Osteoblast (primary cell): ENCODE measurements around the gene DR1. TPM values are rescaled to one million over a fixed set of nuclear protein-coding genes. Genes with fewer than 3 reads are reported as not detected.
A peak's percentile ranks its signal among the peaks of the same experiment; 100 is the strongest.

Source experiments
- DNase-seq: peaks from one replicate; pipeline ENCODE4 v3.0.0; 2011; ENCODE audit warnings: low spot score, mixed read lengths; ENCODE audit not compliant: insufficient read length; ENCODE audit errors: missing footprints
- H2AFZ ChIP-seq: 2 replicates; pipeline ENCODE4 v1.6.0; 2011; ENCODE audit warnings: mild to moderate bottlenecking, low read length
- H3K27ac ChIP-seq: 2 replicates; pipeline ENCODE4 v1.5.1; 2011; ENCODE audit warnings: mild to moderate bottlenecking, low read depth, low read length, moderate library complexity
- H3K27me3 ChIP-seq: 2 replicates; pipeline ENCODE4 v1.6.0; 2012; ENCODE audit warnings: mild to moderate bottlenecking, control low read depth, inconsistent platforms, low read length, moderate library complexity; ENCODE audit not compliant: insufficient read depth
- H3K36me3 ChIP-seq: 2 replicates; pipeline ENCODE4 v1.5.1; 2011; ENCODE audit warnings: mild to moderate bottlenecking, low read length, control low read depth, moderate library complexity; ENCODE audit not compliant: insufficient read depth
- H3K4me1 ChIP-seq: 2 replicates; pipeline ENCODE4 v1.5.1; 2011; ENCODE audit warnings: mild to moderate bottlenecking, low read length, control low read depth, moderate library complexity; ENCODE audit not compliant: insufficient read depth
- H3K4me2 ChIP-seq: 2 replicates; pipeline ENCODE4 v1.6.0; 2011; ENCODE audit warnings: mild to moderate bottlenecking, low read length; ENCODE audit not compliant: insufficient read depth
- H3K4me3 ChIP-seq: fragments of 200-600 bp; sonication (generic); 3 replicates; pipeline ENCODE4 v1.5.1; 2012; ENCODE audit warnings: mild to moderate bottlenecking, low read length, inconsistent platforms; ENCODE audit not compliant: insufficient read depth
- H3K79me2 ChIP-seq: 2 replicates; pipeline ENCODE4 v1.6.0; 2012; ENCODE audit warnings: mild to moderate bottlenecking, low read length, control low read depth, inconsistent platforms; ENCODE audit not compliant: insufficient read depth
- H3K9me3 ChIP-seq: 2 replicates; pipeline ENCODE4 v1.5.1; 2011; ENCODE audit warnings: low read depth, low read length, control low read depth
- H4K20me1 ChIP-seq: 2 replicates; pipeline ENCODE4 v1.6.0; 2012; ENCODE audit warnings: mild to moderate bottlenecking, low read length, control low read depth; ENCODE audit not compliant: insufficient read depth
- CTCF ChIP-seq: IDR thresholded peaks from 2 replicates; pipeline ENCODE4 v1.5.1; 2011; ENCODE audit warnings: mild to moderate bottlenecking, low read depth, low read length, moderate library complexity; ENCODE audit errors: extremely low read depth
- total RNA-seq: library from RNA; depleted of rRNA; stranded (reverse); fragments of >200 nt; gene quantifications from 2 replicates; pipeline ENCODE4 v1.2.3, GENCODE V29; 2012

DR1 gene
- total RNA-seq, 1 donor = 26.8 TPM

DNA sequence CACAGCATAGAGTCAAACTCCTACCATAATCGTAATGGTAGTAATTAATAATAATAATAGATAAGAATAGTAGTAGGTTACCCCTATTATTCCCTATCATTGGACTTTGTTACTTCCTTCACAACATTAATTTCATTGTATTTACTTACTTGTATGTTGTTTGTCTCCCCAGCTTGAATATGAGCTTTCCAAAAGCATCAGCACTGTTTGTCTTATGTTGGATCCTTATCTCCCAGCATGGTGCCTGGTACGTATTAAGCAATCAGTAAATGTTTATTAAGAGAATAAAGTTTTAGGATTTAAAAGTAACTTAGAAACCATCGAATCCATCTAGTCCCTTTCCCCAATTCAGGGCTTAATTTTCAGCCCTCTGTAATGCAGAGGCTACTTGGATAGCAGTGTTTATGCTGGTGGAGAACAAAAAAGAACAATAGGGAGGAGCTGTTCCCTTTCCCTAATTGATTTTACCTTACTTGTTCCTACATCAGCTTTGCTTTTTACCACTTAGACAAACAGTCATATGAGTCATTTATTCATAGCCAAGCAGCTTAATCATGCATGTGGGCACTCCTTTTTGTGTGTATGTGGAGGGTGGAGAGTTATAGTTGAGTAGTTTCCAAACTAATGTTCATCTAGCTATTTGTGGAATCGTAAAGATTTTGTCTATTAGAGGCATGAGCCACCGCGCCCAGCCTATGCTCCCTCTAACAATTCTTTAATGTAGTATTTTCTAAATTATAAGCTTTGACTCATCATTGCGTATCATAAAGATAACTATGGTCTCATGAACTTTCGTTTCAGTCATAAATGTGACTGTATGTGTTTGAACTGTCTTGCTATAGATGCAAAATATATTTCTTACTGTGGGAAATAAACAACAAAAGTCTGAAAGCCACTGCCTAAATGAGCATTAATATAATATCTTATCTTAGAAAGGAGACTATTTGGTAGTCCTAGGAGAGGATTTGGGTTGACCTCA is 20.9 kb upstream of the DR1 start:
- TF ChIP-seq CTCF = no peak
- H3K79me2 ChIP-seq = no peaks in the 10 kb centered on the region
- H3K4me1 ChIP-seq = peaks cover 19% of the 10 kb centered on the region
- peak; percentile 58 for DNase-seq
- no peaks in the 10 kb centered on the region for H4K20me1 ChIP-seq
- H3K9me3 ChIP-seq = no peaks in the 10 kb centered on the region
- H3K27me3 ChIP-seq = no peaks in the 10 kb centered on the region
- H3K4me3 ChIP-seq = peak overlapping the region; percentile 52
- H3K36me3 ChIP-seq = no peaks in the 10 kb centered on the region
- H2AFZ ChIP-seq = peak overlapping the region; percentile 54
- H3K27ac ChIP-seq = peak overlapping the region; percentile 67
- H3K4me2 ChIP-seq = peak overlapping the region; percentile 75

DNA sequence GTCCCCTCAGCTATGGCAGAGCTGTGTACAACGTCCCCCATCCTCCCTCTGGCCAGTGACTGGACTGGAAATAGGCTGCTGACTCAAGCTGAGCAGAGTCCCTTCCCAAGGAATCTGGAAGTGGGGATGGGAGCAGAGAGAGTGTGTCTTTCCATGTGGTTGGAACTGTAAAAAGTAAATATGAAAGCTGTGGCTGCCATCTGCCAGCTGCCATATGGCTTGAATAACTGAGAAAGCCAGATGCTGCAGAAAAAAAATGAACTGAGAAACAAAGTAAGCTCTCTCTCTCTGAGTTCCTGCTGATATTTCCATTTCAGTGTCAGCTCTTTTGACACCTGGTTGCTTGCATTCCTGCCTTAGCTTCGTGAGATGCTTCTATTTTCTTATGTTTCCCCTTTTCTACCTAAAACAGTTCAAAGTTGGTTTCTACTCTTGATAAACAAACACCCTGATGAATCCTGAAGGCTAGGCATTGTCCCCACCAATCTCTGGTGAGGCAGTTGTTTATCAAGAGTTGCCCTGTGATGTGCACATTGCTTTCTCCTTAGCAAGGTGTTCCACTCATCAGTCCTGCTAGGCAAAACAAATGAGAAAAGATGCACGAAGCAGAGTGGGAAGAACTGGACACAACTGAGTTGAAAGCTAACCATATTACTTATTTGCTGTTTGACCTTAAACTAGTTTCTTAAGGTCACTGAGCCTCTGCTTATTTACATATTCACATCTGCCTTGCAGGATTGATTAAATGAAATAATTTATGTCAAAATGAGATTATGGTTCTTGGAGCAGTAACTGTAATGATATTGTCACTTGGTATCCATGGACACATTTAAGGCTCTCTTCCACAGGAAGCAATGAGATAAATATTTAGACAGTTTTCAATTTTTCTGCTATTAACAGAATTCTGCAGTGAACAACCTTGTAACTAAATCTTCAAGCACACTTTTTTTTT is 16.6 kb upstream of the DR1 start:
- H2AFZ ChIP-seq = peak overlapping the region; percentile 1
- no peaks in the 10 kb centered on the region for H3K79me2 ChIP-seq
- peak; percentile 74 for DNase-seq
- no peak for TF ChIP-seq CTCF
- H3K36me3 ChIP-seq = no peaks in the 10 kb centered on the region
- no peak overlapping the region for H3K4me2 ChIP-seq
- no peak overlapping the region for H3K27ac ChIP-seq
- H3K27me3 ChIP-seq = no peaks in the 10 kb centered on the region
- H3K9me3 ChIP-seq = no peaks in the 10 kb centered on the region
- H3K4me1 ChIP-seq = peaks cover 28% of the 10 kb centered on the region
- no peak overlapping the region for H3K4me3 ChIP-seq
- no peaks in the 10 kb centered on the region for H4K20me1 ChIP-seq

DNA sequence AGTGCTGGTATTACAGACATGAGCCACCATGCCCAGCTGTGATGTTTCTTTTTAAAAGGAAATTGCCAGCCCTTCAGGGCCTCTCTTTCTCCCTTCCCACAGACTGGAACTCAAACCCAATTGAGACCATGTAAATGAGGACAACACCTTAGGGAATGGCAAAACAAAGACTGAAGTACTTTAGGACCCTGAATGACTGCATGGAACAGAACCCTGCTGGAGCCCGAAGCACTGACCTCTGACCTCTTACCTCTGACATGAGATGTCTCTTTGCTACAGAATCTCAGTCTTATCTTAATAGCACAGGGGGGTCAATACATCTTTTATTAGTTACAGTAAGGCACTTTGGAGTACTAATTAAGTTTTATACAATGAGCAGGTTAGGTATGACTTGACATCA is 15.5 kb upstream of the DR1 start:
- H3K36me3 ChIP-seq = no peaks in the 10 kb centered on the region
- H3K27ac ChIP-seq = no peak overlapping the region
- no peaks in the 10 kb centered on the region for H3K9me3 ChIP-seq
- no peak for DNase-seq
- H3K4me3 ChIP-seq = no peak overlapping the region
- no peak overlapping the region for H3K4me2 ChIP-seq
- peaks cover 20% of the 10 kb centered on the region for H3K4me1 ChIP-seq
- no peaks in the 10 kb centered on the region for H4K20me1 ChIP-seq
- no peak overlapping the region for H2AFZ ChIP-seq
- no peaks in the 10 kb centered on the region for H3K79me2 ChIP-seq
- TF ChIP-seq CTCF = no peak
- H3K27me3 ChIP-seq = no peaks in the 10 kb centered on the region
